Right ventricle myocardium superior (tissue), 1 donor: Measurements from ENCODE around the gene RAB14. TPM values are rescaled to one million over a fixed set of nuclear protein-coding genes. Genes with fewer than 3 reads are reported as not detected.
A peak's percentile ranks its signal among the peaks of the same experiment; 100 is the strongest.

Experiments
- ATAC-seq: fragments of 200-7000 bp; cut with Tn5 transposase; one replicate; pipeline ENCODE4 v1.9.1; 2020; ENCODE audit warnings: mild to moderate bottlenecking; ENCODE audit not compliant: poor library complexity
- DNase-seq: peaks from one replicate; pipeline ENCODE4 v3.0.0-alpha.2; 2020
- intact Hi-C: fragments of 100-400 bp; cut with DNase I; formaldehyde crosslinking; loops from one replicate; pipeline ENCODE4 v1.11.2; 2022
- total RNA-seq: library from RNA; stranded (reverse); fragmentation: NEBNext Ultra II Directional; extraction: Animal tissue kit (Norgen Biotek cat#: 25700); gene quantifications from one replicate; pipeline ENCODE4 v1.2.1, GENCODE V29; 2021
- donor health status: DM: no; HTN: yes; CAD: no; lungs with severe emphysema.

RAB14 gene
- total RNA-seq, 1 donor from 2014 or later = 53.3 TPM

- intact Hi-C loops = no loop called here
- ATAC-seq (no peak), DNase-seq (no peak)
These were observed 20.0 kb upstream of the RAB14 start for GRCh38 chr9:121221664-121222055.

GRCh38 chr9:121220996-121221663 is 19.5 kb upstream of the RAB14 start:
- ATAC-seq = no peak
- intact Hi-C loops = no loop called here
- no peak for DNase-seq

DNA sequence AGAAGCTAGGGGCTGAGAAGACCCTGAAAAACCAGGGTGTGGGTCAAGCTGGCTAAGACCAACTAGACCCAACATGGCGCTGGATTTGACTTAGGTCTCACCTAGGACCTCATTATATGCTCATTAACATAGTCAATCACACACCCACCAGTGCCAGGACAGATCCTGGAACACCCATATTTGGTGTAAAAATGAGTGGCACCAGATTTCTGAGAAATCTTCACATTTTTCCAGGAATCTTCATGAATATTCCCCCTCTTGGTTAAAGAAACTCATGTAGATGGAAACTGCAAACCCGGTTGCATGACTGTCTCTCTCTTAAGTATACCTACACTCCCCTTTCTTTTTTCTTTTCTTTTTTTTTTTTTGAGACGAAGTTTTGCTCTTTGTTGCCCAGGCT is 17.9 kb upstream of the RAB14 start:
- intact Hi-C loops = no loop called here
- no peak for ATAC-seq
- DNase-seq = no peak

GRCh38 chr9:121218357-121219027 is 16.8 kb upstream of the RAB14 start:
- ATAC-seq (no peak), DNase-seq (no peak)
- intact Hi-C loops = no loop called here

DNA sequence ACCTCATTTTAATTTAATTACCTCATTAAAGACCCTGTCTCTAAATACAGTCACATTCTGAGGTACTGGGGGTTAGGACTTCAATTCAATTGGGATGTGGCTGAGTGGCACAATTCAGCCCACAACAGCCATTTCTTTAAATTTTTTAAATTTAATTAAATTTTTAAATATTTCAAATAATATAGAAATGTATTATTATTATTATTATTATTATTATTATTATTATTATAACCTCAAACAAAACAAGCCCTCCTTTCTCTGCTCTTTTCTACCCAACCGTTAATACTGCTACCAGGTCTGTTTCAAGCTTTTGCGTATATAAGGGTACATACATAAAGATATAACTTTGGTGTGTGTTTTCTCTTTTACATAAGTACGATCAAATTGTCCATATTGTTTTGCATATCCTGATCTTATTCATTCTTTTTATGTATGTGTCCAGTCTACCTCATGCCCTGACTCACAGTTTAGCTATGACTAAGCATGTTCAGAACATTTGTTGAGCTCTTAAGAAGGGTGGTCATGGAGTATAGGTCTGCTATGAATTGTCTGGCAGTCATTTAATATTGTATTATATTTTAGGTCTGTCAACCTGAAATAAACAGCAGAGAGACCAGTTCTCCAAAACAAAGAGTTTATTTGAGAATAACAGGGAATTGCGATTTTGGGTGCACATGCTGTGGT is 16.1 kb upstream of the RAB14 start:
- intact Hi-C loops = no loop called here
- ATAC-seq = no peak

GRCh38 chr9:121216271-121216805 is 14.7 kb upstream of the RAB14 start:
- intact Hi-C loops = no loop called here
- no peak for ATAC-seq
- no peak for DNase-seq

More for the DNA sequence above, 16.1 kb upstream of the RAB14 start:
- DNase-seq = no peak

GRCh38 chr9:121214005-121214404 is 12.3 kb upstream of the RAB14 start:
- intact Hi-C loops = loop anchor here (5.0 kb wide), 2 partner anchors 103 to 183 kb away; no protein-coding TSS in a partner anchor
- ATAC-seq (no peak), DNase-seq (no peak)

- ATAC-seq = peak; percentile 99
- intact Hi-C loops = loop anchor here (5.0 kb wide), 2 partner anchors 104 to 184 kb away; no protein-coding TSS in a partner anchor
- DNase-seq = peak; percentile 93
These were observed 11.6 kb upstream of the RAB14 start for GRCh38 chr9:121213136-121213806.

GRCh38 chr9:121210536-121210935 is 8.9 kb upstream of the RAB14 start:
- no peak for ATAC-seq
- DNase-seq = no peak
- intact Hi-C loops = loop anchor here (5.0 kb wide), 2 partner anchors 107 to 187 kb away; no protein-coding TSS in a partner anchor

DNA sequence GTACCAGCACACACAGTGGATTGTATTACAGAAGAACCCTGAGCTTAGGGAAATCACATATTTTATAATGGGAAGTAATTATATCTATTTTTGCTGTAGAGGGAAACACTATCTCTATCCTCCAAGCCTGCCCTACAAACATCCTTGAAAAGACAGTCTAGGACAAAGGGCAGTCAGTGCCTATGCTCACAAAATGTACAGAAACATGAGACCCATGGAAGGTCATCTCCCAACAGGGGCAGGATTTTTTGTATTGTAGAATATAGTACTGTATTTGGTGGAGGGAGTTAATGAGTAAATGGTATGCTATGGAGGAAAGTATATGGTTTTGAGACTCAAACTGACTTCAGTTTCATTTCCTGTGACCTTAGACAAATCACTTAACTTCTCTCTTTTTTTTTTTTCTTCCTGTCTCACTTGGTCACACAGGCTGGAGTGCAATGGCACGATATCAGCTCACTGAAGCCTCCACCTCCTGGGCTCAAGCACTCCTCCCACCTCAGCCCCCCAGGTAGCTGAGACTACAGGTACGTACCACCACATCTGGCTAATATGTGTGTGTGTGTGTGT is 5.8 kb upstream of the RAB14 start:
- no peak for ATAC-seq
- DNase-seq = no peak
- intact Hi-C loops = no loop called here

- intact Hi-C loops = no loop called here
- DNase-seq (no peak), ATAC-seq (no peak)
These were observed 5.1 kb upstream of the RAB14 start for GRCh38 chr9:121206516-121207370.

- ATAC-seq (no peak), DNase-seq (no peak)
- intact Hi-C loops = no loop called here
These were observed 2.9 kb upstream of the RAB14 start for GRCh38 chr9:121204611-121205010.

GRCh38 chr9:121204121-121204520 is 2.5 kb upstream of the RAB14 start:
- DNase-seq (no peak), ATAC-seq (no peak)
- intact Hi-C loops = no loop called here

DNA sequence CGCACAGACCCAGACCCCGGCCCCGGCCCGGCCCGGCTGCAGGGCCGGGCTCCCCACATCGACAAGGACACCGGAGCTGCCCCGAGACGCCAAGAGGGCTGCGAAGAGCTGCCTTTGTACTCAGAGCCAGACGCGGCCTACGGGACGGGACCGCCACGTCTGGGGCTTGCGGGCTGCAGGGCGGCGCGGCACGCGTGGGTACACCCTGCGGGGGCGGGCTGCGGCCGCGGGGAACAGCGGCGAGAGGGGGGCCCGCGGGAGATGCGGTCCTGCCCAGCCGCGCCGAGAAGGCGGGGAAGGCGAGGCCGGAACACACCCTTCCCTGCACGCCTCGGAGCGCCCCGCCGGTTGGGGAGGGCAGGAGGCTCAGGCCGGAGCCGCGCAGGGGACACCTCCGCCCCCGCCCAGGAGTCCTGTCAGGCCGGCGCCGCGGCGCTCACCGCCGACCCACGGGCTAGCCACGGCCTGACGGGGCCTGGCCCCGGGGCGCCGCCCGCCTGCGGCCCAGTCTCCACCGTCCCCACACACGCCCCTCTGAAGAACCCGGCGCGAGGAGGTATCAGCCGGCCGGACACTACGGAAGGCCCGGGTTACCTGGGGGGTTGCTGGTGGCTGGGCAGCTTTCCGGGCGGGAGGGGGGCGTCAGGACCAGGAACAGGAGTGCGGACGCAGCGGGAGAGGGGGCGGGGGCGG is 478 bp downstream of the RAB14 start:
- DNase-seq = no peak
- peak; percentile 60 for ATAC-seq
- intact Hi-C loops = no loop called here

- ATAC-seq (no peak), DNase-seq (no peak)
- intact Hi-C loops = no loop called here
These were observed 1.3 kb downstream of the RAB14 start for GRCh38 chr9:121200356-121200755.

DNA sequence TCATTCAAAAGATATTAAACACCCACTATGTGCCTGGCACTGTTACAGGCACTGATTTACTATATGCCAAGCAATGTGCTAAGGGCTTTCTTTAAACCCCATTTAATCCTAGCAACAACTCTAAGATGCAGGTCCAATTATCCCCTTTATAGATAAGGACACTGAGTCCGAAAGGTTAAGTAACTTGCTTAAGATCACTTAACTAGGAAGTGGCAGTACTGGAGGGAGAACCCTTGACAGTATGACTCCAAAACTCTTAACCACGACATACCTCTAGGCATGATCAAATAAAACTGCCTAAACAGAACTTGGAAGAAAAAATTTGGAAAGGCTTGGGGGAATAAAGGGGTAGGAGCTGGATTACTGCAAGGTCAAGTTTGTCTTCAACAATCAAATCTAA is 1.7 kb downstream of the RAB14 start:
- intact Hi-C loops = no loop called here
- ATAC-seq (no peak), DNase-seq (no peak)

DNA sequence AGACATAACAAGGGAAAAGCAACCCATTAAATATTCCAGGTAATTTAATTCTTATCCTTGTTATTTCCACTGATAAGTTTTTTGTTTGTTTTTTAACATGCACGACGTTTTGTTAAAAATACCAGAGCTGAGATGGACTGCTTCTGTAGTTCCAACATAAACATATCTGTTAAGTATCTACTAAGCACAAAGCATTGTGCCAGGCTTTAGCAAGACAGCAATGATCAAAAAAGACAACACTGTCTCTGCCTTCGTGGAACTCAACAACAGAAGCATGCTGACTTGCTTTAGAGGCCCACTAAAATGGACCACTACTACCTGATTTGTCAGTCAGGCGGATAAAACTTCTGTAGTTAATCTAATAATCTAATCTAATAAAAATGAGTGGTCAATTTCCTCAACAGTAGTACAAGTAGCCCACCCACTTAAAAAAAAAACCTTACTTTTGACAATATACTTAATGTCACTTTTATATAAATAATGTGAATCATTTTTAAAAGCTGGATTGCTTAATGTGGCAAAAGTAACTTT is 3.1 kb downstream of the RAB14 start:
- intact Hi-C loops = no loop called here
- no peak for DNase-seq
- no peak for ATAC-seq
